ENCODE results near the gene DLEC1.

DLEC1 gene

DNA sequence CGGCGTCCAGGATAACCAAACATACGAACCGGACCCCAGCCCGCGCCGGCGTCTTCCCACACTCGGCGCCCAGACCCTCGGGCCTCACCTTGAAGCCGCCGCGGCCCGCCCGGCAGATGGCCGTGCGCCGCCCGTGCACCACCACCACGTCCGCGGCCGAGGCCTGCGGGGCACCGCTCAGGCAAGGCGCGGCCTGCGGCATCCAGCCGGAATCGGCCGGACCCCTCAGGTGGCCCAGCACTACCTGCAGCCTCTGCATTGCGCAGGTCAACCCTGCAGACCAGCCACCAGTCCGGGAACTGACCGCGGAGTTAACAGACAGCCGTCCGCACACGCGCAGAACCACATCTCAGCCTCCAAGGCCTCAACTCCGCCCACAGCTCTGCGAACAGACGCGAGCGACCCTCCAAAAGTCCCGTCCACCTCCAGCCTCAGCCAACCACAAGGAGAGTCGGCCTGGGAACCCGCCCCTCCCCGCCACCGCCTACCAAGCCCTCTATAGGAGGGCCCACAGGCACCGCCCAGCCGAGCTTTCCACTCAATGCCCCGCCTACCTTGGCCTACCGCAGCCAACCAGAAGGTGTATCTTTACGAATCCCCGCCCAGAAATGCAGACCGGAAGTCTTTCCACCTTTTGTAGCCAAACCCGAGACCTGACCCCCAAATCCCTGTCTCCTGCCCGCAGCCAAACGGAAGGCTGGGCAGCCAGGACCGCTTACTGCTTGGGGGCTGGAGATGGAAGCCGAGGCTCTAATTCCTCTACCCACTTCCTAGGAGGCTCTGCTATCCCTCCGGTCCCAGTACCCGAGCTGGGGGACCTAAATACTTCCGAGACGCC lies 98.0 kb downstream of the DLEC1 start, which contains the start of gene ACAA1:
Gene ACAA1, minus strand, starts transcription at position 351 of the 838 bp plus-strand sequence. Its CDS starts 92 bp downstream, at position 259.
- DNase-seq (ENCODE audit: low read depth in 2 of 2): peak; percentile 95

- no peak for DNase-seq (ENCODE audit: low read depth in 2 of 2)
Observed at GRCh38 chr3:38137615-38138348, 98.8 kb downstream of the DLEC1 start.

- DNase-seq (ENCODE audit: low read depth in 2 of 2): peak; percentile 72 to 80
Observed at GRCh38 chr3:38138349-38139190, 99.6 kb downstream of the DLEC1 start, which contains the start of gene MYD88. TSS of gene MYD88 (plus strand) at chr3:38138661. CDS start at chr3:38138701, 40 bp downstream.

DNA sequence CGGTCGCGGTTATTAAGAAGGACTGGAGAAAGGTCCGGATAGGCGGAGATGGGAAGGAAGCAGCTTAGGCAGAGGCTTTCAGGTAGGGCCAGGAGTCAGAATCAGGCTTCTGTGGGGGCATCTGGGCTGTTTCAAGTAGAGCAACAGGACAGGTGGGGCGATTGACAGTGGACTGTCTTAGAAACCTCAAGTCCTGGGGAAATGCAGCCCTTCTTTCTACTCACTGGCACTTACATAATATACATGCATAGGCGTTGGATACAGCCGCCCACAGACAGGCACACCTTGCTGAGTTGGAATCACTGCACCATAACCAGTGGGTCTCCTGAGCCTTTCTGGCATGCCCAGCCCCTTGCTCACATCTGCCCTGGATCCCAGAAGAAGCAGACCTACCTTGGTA lies 100.2 kb downstream of the DLEC1 start:
- DNase-seq (ENCODE audit: low read depth in 2 of 2): no peak

DNA sequence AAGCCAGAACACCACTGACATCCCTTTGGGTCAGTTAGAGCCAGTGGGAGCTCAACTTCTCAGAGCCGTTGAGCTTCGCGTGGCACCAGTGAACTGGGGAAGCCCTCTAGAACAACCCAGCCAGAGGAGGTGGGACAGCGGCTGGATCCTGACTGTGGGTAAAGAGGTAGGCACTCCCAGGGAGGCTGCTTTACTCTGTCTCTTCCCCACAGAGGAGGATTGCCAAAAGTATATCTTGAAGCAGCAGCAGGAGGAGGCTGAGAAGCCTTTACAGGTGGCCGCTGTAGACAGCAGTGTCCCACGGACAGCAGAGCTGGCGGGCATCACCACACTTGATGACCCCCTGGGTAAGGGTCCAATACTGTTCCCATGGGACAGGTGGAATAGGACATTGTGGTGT lies 100.6 kb downstream of the DLEC1 start:
- no peak for DNase-seq (ENCODE audit: low read depth in 2 of 2)

- DNase-seq (ENCODE audit: low read depth in 2 of 2): no peak
Observed at GRCh38 chr3:38140326-38141172, 101.5 kb downstream of the DLEC1 start.

- no peak for DNase-seq (ENCODE audit: low read depth in 2 of 2)
Observed at GRCh38 chr3:38141173-38141951, 102.4 kb downstream of the DLEC1 start.

DNA sequence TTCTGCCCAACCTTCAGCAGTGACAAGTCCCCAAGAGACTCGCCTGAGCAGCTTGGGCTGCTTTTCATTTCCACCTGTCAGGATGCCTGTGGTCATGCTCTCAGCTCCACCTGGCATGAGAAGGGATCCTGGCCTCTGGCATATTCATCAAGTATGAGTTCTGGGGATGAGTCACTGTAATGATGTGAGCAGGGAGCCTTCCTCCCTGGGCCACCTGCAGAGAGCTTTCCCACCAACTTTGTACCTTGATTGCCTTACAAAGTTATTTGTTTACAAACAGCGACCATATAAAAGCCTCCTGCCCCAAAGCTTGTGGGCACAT lies 102.9 kb downstream of the DLEC1 start:
- DNase-seq (ENCODE audit: low read depth in 2 of 2): no peak

DNA sequence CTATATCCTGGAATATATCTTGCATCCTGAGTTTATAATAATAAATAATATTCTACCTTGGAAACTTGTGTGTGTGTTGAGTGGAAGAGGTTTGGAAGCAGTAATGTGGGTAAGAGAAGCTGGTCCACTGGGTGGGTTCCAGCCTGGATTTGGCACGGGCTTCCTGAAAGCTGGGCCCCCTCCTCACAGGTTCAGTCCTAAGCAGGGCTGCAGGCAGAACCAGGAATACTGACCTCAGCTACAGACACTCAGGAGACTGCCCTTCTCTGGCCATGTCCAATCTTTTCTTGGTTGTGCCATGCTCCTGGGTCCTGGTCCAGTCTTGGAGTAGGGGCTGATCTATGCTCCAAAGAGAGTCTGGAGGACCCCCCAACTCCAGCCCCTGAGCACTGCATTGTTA lies 104.0 kb downstream of the DLEC1 start:
- no peak for DNase-seq (ENCODE audit: low read depth in 2 of 2)

DNA sequence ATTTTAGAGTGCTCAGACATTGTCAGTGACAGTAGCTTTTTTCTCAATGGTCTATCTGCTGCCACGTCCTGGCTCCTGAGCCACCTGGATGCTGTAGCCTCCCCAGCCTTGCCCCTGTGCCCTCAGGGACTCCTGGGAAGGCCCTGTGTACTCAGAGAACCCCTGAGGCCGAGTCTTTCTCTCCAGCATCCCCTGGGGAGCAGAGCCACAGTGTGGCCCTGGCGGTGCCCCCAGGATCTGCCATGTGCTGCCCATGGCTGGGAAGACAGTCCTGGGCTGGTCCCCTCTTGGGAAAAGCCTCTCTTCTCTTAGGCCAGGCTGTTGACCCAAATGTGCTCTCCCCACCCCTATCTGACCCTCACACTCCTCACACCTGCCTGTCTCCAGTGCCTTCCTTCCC lies 104.5 kb downstream of the DLEC1 start:
- no peak for DNase-seq (ENCODE audit: low read depth in 2 of 2)

DNA sequence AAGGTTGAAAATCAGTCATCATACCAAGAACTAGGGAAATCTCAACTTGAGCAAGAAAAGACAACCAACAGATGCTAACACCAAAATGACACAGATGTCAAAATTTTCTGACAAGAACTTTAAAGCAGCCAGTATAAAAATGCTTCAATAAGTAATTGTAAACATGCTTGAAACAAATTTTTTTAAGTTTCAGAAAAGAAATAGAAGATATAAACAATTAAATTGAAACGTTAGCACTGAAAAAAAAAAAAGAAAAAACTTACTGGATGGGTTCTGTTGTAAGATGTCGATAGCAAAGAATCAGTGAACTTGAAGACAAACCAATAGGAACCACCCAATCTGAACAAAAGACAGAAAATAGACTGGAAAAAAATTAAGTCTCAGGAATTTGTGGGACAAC lies 107.5 kb downstream of the DLEC1 start:
- DNase-seq (ENCODE audit: low read depth in 2 of 2): no peak

DNA sequence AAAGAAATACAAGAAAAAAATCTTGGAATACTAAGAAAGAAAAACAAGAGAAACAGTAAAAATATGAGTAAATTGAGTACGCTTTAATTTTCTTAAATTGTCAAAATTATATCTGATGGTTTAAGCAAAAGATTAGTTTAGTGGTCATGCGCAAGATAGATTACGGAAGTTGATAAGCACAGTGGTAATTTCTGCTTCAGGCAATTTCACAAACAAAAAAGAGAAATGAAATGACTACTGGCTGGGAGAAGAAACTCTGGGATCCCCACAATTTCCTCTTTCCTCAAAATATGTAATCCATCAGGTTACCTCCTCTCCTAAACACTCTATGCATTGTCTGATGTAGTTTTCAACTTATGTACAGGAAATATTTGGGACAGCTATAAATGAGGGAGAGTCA lies 108.4 kb downstream of the DLEC1 start:
- no peak for DNase-seq (ENCODE audit: low read depth in 2 of 2)

GRCh38 chr3:38148311-38148882 lies 109.4 kb downstream of the DLEC1 start:
- DNase-seq (ENCODE audit: low read depth in 2 of 2): no peak

GRCh38 chr3:38149708-38150107 lies 110.7 kb downstream of the DLEC1 start:
- DNase-seq (ENCODE audit: low read depth in 2 of 2): no peak

DNA sequence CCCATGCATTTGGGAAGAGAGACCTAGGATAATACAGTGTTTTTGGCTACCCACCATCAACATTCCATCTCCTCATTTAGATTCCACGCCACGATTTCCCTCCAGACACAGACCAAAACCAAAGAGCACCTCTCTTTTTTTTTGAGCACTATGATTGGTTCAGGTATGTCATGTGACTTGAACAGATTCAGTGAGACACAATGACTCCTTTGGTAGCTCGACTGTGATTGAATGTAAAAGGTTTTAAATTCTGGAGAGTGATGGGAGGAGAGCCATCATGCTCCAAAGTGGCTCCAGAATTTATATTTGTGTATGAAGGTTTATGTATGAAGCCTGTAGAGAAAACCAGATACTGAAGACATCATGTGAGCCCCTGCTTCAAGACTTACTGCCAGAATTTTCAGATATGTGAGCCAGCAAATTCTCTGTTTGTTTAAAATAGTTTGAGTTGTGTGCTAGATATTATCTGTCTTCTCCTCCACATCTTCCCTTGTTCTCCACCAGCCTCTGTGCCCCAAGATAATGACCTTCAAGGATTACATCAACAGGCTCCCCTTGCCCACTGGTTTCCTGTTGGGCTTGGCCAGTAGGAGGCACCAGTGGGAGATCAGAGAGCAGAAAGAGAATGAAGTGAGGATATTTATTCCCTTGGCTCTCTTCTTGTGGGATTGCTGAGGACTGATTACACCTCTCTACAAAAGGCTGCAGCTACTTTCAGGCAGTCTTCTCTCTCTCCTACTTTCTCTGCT lies 111.9 kb downstream of the DLEC1 start:
- no peak for DNase-seq (ENCODE audit: low read depth in 2 of 2)

- no peak for DNase-seq (ENCODE audit: low read depth in 2 of 2)
Observed at GRCh38 chr3:38151667-38152265, 112.8 kb downstream of the DLEC1 start.

DNA sequence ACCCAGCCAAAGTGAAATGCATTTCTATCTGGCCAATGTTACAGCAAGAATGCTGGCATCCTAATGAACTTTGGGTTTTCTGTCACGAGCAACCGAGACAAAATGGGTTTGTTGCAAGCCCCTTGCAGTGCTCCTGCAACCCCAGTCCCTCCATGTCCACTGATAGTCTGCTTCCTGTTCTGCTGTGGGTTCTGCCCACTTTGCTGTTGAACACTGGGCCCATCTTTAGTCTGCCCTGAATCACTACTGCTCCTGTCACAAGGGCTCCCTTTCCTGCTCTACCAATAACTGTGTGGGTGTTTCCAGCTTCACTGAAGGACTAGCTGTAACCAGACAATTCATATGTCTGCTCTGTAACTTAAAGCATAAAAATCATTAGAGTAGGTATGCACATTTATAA lies 113.6 kb downstream of the DLEC1 start:
- DNase-seq (ENCODE audit: low read depth in 2 of 2): no peak

GRCh38 chr3:38153221-38153620 lies 114.2 kb downstream of the DLEC1 start:
- no peak for DNase-seq (ENCODE audit: low read depth in 2 of 2)

DNA sequence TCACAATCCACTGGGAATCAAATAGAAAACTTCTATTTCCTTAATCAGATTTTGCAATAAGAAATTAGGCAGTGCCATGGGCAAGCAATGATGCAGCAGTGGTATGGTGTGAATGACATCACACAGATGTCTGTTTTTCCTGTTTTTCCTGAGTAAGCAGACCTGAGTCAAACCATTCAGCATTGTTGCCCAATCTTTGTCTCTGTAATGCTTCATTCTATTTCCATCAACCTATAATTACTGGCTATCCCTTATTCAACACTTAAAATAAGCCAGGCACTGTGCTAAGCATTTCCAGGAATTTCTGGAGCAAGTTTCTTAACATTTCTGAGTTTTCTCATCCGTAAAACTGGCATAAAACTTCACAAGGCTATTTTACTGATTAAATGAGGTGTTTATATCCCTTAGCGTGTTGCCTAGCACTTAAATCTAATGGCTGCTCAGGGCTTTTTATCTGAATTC lies 115.1 kb downstream of the DLEC1 start:
- DNase-seq (ENCODE audit: low read depth in 2 of 2): no peak

All from stimulated activated CD8-positive, alpha-beta memory T cell treated with anti-CD3 and anti-CD28 coated beads, Interleukin-2, amount 100 ng/mL, for 1 hour (primary cell).